ENCODE results near the gene MATCAP1. TPM values are rescaled to one million over a fixed set of nuclear protein-coding genes. Genes with fewer than 3 reads are reported as not detected.
A peak's percentile ranks its signal among the peaks of the same experiment; 100 is the strongest.

Gene MATCAP1
- total and polyA plus RNA-seq, 10 of the 15 experiments (the other 5 are each of a cell fraction or from before 2014, with no cell fraction given): 2.8 to 25.8 (median 8.6) TPM

- TF ChIP-seq RBBP5 (conservative IDR thresholded peaks at IDR 0.05) (no peak), RELB (IDR thresholded peaks at IDR 0.05; ENCODE audit: low read depth) (no peak)
- 81% methylated on average over 9 of the region's 9 CpGs for WGBS (ENCODE audit: insufficient coverage, insufficient replicate concordance, low lambda C conversion rate, missing lambda C conversion rate)
- no peak overlapping the region for H3K27ac ChIP-seq (ENCODE audit: control insufficient read depth, insufficient read depth)
- in situ Hi-C loops (cut with MboI): no loop called here
- H3K9ac ChIP-seq (ENCODE audit: control insufficient read depth, insufficient read depth, low read length): peak overlapping the region; percentile 80
- POLR2A ChIA-PET: interaction anchor here (1.0 to 7.7 kb wide), 4 partner anchors 8 to 67 kb away, joined by 3 to 100 read pairs (median 12); partner anchors contain the start of genes E2F4, FHOD1 and SLC9A5
- RAD21 ChIA-PET (ENCODE audit: unreplicated experiment): interaction anchor here (3.1 kb wide), 1 partner anchor 15 kb away, joined by 35 read pairs; no protein-coding TSS in a partner anchor
- DNase-seq (ENCODE audit: low read depth, low spot score) (no peak), ATAC-seq (no peak), FAIRE-seq (no peak)
- no peak overlapping the region for H2AFZ ChIP-seq (ENCODE audit: control insufficient read depth, low read depth, low read length)
- no peaks in the 10 kb centered on the region for H4K20me1 ChIP-seq (ENCODE audit: control insufficient read depth, insufficient read depth)
- H3K4me3 ChIP-seq: peak overlapping the region; percentile 87
- no peaks in the 10 kb centered on the region for H3K9me3 ChIP-seq (replicated peaks; ENCODE audit: control insufficient read depth, insufficient read depth, low read length)
- H3K4me2 ChIP-seq (ENCODE audit: control insufficient read depth, insufficient read depth): peak overlapping the region; percentile 86
- peaks cover 12% of the 10 kb centered on the region for H3K4me1 ChIP-seq (ENCODE audit: control insufficient read depth, insufficient read depth, low read length)
- H3K79me2 ChIP-seq (ENCODE audit: control insufficient read depth, insufficient read depth, low read length): peaks cover 18% of the 10 kb centered on the region
- peaks cover 14 to 25% of the 10 kb centered on the region in 2 experiments; a peak in 3 of 4 replicates for H3K36me3 ChIP-seq (ENCODE audit: control insufficient read depth in 2 of 2, insufficient read depth in 2 of 2, low read length in 1 of 2)
- intact Hi-C loops (cut with micrococcal nuclease; ENCODE audit: unreplicated experiment): no loop called here
- CTCF ChIA-PET: interaction anchor here (0.6 to 2.5 kb wide), 7 partner anchors 11 to 73 kb away, joined by 3 to 25 read pairs (median 6); partner anchors contain the start of genes ELMO3, FBXL8, FHOD1 and TRADD
- SMC1A ChIA-PET (ENCODE audit: uncharacterized antibody, unreplicated experiment): interaction anchor here (0.6 to 2.6 kb wide), 4 partner anchors 16 to 32 kb away, joined by 3 to 21 read pairs (median 10); partner anchors contain the start of genes FHOD1 and SLC9A5
- no TSS peak for BruUV-seq (replicated peaks)
- no peaks in the 10 kb centered on the region for H3K27me3 ChIP-seq (replicated peaks in 1 of 2; ENCODE audit: control insufficient read depth in 2 of 2, insufficient read depth in 2 of 2, low read length in 1 of 2)
These were observed 44.4 kb upstream of the MATCAP1 start for GRCh38 chr16:67228034-67228785.
